ENCODE data around the gene RSKR. TPM values are rescaled to one million over a fixed set of nuclear protein-coding genes. Genes with fewer than 3 reads are reported as not detected.

The RSKR gene
- total and polyA plus RNA-seq, 10 donors: 2.1 to 30.9 (median 15.1) TPM

- peaks cover 14 to 53% (median 34%) of the 10 kb centered on the region in 6 donors for H3K4me1 ChIP-seq
- H3K4me3 ChIP-seq: peak overlapping the region in 1 of 8 donors; percentile 16
- WGBS, 5 donors: 92 to 96% (median 96%) methylated on average over 14 of the region's 14 CpGs
- DNase-seq: no peak
- intact Hi-C loops (cut with DNase I; ENCODE audit: low total_unique reads): no loop called here
- no peaks in the 10 kb centered on the region for H3K9me3 ChIP-seq
- no peaks in the 10 kb centered on the region for H3K27me3 ChIP-seq (replicated peaks in 1 of 7)
- peaks cover 0 to 31% (median 0%) of the 10 kb centered on the region in 6 donors for H3K36me3 ChIP-seq
- H3K27ac ChIP-seq: no peak overlapping the region
- no peak for TF ChIP-seq POLR2A (IDR thresholded peaks at IDR 0.05)
- TF ChIP-seq POLR2AphosphoS5 (IDR thresholded peaks at IDR 0.05): no peak
- no peak for TF ChIP-seq CTCF (IDR thresholded peaks at IDR 0.05 in 8 of 11, conservative IDR thresholded peaks at IDR 0.05 in 3 of 11)
Observed at GRCh38 chr17:28575126-28575795, 38.7 kb downstream of the RSKR start.

DNA sequence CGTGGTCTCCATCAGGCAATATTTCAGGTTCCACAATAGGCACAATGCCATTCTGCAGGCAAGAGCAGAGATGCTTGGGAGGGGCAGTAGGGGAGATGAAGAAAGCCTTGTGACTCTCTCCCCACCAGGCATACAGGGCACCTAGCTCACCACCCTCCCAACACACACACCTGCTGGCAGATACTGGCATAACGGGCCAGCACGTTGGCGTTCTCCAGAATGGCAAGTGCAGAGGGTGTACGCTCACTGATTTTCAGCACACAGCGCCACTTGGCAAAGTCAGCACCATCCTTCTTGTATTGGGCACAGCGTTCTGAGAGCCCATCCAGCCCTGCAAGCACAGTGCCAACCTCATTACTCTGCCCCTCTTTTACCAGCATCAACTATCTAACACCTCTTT is 39.5 kb downstream of the RSKR start:
- H3K27me3 ChIP-seq (replicated peaks in 1 of 7): no peaks in the 10 kb centered on the region
- no peak overlapping the region for H3K4me3 ChIP-seq
- no peaks in the 10 kb centered on the region for H3K9me3 ChIP-seq
- H3K27ac ChIP-seq: no peak overlapping the region
- DNase-seq: no peak
- TF ChIP-seq CTCF (IDR thresholded peaks at IDR 0.05 in 8 of 11, conservative IDR thresholded peaks at IDR 0.05 in 3 of 11) (peak in 1 of 11 experiments; percentile 16), POLR2A (IDR thresholded peaks at IDR 0.05) (no peak), POLR2AphosphoS5 (IDR thresholded peaks at IDR 0.05) (no peak)
- peaks cover 19 to 60% (median 42%) of the 10 kb centered on the region in 6 donors for H3K4me1 ChIP-seq
- intact Hi-C loops (cut with DNase I; ENCODE audit: low total_unique reads): no loop called here
- H3K36me3 ChIP-seq: peaks cover 0 to 26% (median 0%) of the 10 kb centered on the region in 6 donors
- WGBS, 5 donors: 90 to 96% (median 93%) methylated on average over 7 of the region's 7 CpGs

DNA sequence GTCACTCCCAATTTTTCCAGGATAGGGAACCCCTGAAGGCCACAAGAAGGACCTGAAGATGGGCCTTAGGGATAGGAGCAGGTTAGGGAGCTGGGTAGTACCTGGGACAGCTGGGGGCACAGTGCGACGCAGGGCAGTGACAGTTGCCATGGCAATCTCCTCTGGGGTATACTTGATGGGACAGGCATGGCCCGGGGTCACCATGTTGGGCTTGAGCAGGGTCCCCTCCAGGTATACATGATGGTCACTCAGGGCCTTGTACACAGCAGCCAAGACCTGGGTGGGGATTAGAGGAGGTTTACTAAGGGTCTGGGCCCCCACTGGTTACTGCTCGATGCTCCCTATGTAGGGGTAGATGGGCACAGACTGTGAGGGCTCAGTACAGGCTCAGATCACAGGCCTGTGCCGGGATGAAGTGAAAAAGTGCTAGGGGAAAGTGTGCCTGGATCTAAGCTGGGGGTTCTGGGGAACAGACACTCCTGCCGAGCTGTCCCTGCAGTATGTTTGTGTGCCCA is 40.0 kb downstream of the RSKR start:
- TF ChIP-seq POLR2A (IDR thresholded peaks at IDR 0.05): no peak
- TF ChIP-seq POLR2AphosphoS5 (IDR thresholded peaks at IDR 0.05): no peak
- no peak for TF ChIP-seq CTCF (IDR thresholded peaks at IDR 0.05 in 8 of 11, conservative IDR thresholded peaks at IDR 0.05 in 3 of 11)
- Histone ChIP-seq H3K36me3 (peaks cover 0 to 21% (median 0%) of the 10 kb centered on the region in 6 donors), H3K4me3 (no peak overlapping the region), H3K4me1 (peaks cover 19 to 65% (median 47%) of the 10 kb centered on the region in 6 donors), H3K27me3 (replicated peaks in 1 of 7) (no peaks in the 10 kb centered on the region), H3K9me3 (no peaks in the 10 kb centered on the region), H3K27ac (no peak overlapping the region)
- DNase-seq: no peak
- intact Hi-C loops (cut with DNase I; ENCODE audit: low total_unique reads): no loop called here
- WGBS, 5 donors: 94 to 100% (median 98%) methylated on average over 3 to 6 of the region's 6 CpGs

DNA sequence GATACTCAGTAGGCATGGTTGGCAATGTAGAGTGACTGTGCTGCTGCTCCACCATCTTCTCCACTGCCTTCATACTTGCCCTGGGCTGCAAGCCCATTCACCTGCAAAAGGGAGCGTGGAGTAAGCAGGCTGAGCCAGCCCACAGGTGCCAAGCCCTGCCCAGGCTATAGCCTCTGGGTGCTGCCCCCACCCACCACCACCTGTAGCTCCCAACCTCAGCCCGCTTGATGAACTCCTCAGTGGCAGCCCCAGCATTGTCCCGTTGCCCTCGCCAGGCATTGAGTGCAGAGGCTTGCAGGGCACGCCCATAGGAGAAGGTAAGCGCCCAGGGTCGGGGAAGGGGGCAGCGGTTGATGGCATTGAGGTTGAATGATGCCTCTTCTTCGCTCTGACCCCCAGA is 40.5 kb downstream of the RSKR start:
- Histone ChIP-seq H3K27me3 (replicated peaks in 1 of 7) (no peaks in the 10 kb centered on the region), H3K36me3 (peaks cover 0 to 16% (median 0%) of the 10 kb centered on the region in 6 donors), H3K9me3 (no peaks in the 10 kb centered on the region), H3K27ac (no peak overlapping the region), H3K4me1 (peaks cover 22 to 70% (median 52%) of the 10 kb centered on the region in 6 donors), H3K4me3 (no peak overlapping the region)
- intact Hi-C loops (cut with DNase I; ENCODE audit: low total_unique reads): no loop called here
- TF ChIP-seq CTCF (IDR thresholded peaks at IDR 0.05 in 8 of 11, conservative IDR thresholded peaks at IDR 0.05 in 3 of 11) (no peak), POLR2AphosphoS5 (IDR thresholded peaks at IDR 0.05) (no peak), POLR2A (IDR thresholded peaks at IDR 0.05) (no peak)
- no peak for DNase-seq
- WGBS, 5 donors: 96 to 100% (median 97%) methylated on average over 6 to 9 of the region's 9 CpGs

All from spleen (tissue), 11 donors.